Testis (tissue), 3 donors: Measurements from ENCODE around the gene SRGN. TPM values are rescaled to one million over a fixed set of nuclear protein-coding genes. Genes with fewer than 3 reads are reported as not detected.
A peak's percentile ranks its signal among the peaks of the same experiment; 100 is the strongest.

Experiments used
- DNase-seq: peaks from one replicate; pipeline ENCODE4 v3.0.0-alpha.2; 2019
- H3K27ac ChIP-seq, 2 donors: fragments of 200-600 bp; sonication (generic); one replicate each; pipeline ENCODE4 v1.5.1; 2019
- H3K27me3 ChIP-seq: fragments of 200-600 bp; sonication (generic); one replicate; pipeline ENCODE4 v1.5.1; 2019
- H3K36me3 ChIP-seq: fragments of 200-600 bp; sonication (generic); one replicate; pipeline ENCODE4 v1.5.1; 2017; ENCODE audit warnings: low read depth; ENCODE audit errors: missing control alignments
- H3K4me1 ChIP-seq: fragments of 200-600 bp; sonication (generic); one replicate; pipeline ENCODE4 v1.5.1; 2019
- H3K4me3 ChIP-seq, 2 donors: fragments of 200-600 bp; sonication (generic); one replicate each; pipeline ENCODE4 v1.5.1; 2017 to 2019
- H3K9me3 ChIP-seq: fragments of 200-600 bp; sonication (generic); one replicate; pipeline ENCODE4 v1.5.1; 2017
- CTCF ChIP-seq, 3 experiments: fragments of 450-650 bp in 2 of 3; fragments of 200-600 bp in 1 of 3; sonication (generic) in 1 of 3; IDR thresholded peaks; one replicate each; pipeline ENCODE4 v1.5.1; 2016 to 2019; ENCODE audit warnings: antibody characterized with exemption in 3 of 3, mild to moderate bottlenecking in 2 of 3, moderate library complexity in 1 of 3
- POLR2A ChIP-seq: fragments of 450-650 bp; IDR thresholded peaks from one replicate; pipeline ENCODE4 v1.6.1; 2017; ENCODE audit warnings: antibody characterized with exemption, mild to moderate bottlenecking, moderate library complexity
- WGBS, 2 donors: methylation state at CpG; one replicate each; pipeline ENCODE4 v1.1.5; 2018; 5-methylcytosine and 5-hydroxymethylcytosine counted together
- intact Hi-C: fragments of 100-400 bp; cut with DNase I; formaldehyde crosslinking; loops from one replicate; pipeline ENCODE4 v1.15.1; 2023; ENCODE audit warnings: low total_unique reads
- polyA plus RNA-seq: library from polyadenylated mRNA; stranded (reverse); fragments of 350-450 nt; fragmentation: Illumina TruSeq; extraction: RNeasy Lipid Tissue Mini Kit (QIAGEN cat#74804); gene quantifications from one replicate; pipeline ENCODE4 v1.2.3, GENCODE V29; 2014; ENCODE audit warnings: low read depth, low replicate concordance; ENCODE audit not compliant: insufficient read depth
- total RNA-seq, 2 donors: library from RNA; depleted of rRNA; stranded (reverse); fragments of >200 nt; gene quantifications; one replicate each; pipeline ENCODE4 v1.2.3, GENCODE V29; 2016

Gene SRGN
- total and polyA plus RNA-seq, 3 donors from 2014 or later: 25.7 to 61.1 (median 35.8) TPM

- WGBS, 2 donors: 88 to 90% methylated on average over 1 of the region's 1 CpG
- TF ChIP-seq CTCF (IDR thresholded peaks at IDR 0.05): no peak
Observed at GRCh38 chr10:69044546-69044945, 43.4 kb upstream of the SRGN start.

GRCh38 chr10:69045441-69046300 lies 42.2 kb upstream of the SRGN start:
- DNase-seq: peak; percentile 49
- TF ChIP-seq POLR2A (no peak), CTCF (IDR thresholded peaks at IDR 0.05) (no peak)
- no peaks in the 10 kb centered on the region for H3K36me3 ChIP-seq
- H3K27ac ChIP-seq: peak overlapping the region; percentile 84 to 85
- no peak overlapping the region for H3K4me3 ChIP-seq
- peaks cover 21% of the 10 kb centered on the region for H3K4me1 ChIP-seq
- 47 to 53% methylated on average over 6 of the region's 6 CpGs for WGBS, 2 donors
- H3K27me3 ChIP-seq: no peaks in the 10 kb centered on the region
- H3K9me3 ChIP-seq: no peaks in the 10 kb centered on the region
- intact Hi-C loops: no loop called here

More at GRCh38 chr10:69044546-69044945, 43.4 kb upstream of the SRGN start:
- no peaks in the 10 kb centered on the region for H3K27me3 ChIP-seq
- no peaks in the 10 kb centered on the region for H3K9me3 ChIP-seq
- H3K4me3 ChIP-seq: no peak overlapping the region
- no peak for DNase-seq
- intact Hi-C loops: no loop called here
- H3K36me3 ChIP-seq: no peaks in the 10 kb centered on the region
- H3K4me1 ChIP-seq: peaks cover 21% of the 10 kb centered on the region
- H3K27ac ChIP-seq: peak overlapping the region; percentile 84 to 85

GRCh38 chr10:69047111-69047832 lies 40.6 kb upstream of the SRGN start:
- Histone ChIP-seq H3K4me3 (no peak overlapping the region), H3K27ac (peak overlapping the region; percentile 41 to 84), H3K36me3 (no peaks in the 10 kb centered on the region), H3K4me1 (peaks cover 21% of the 10 kb centered on the region), H3K9me3 (no peaks in the 10 kb centered on the region), H3K27me3 (no peaks in the 10 kb centered on the region)
- 64 to 68% methylated on average over 4 of the region's 4 CpGs for WGBS, 2 donors
- intact Hi-C loops: no loop called here
- no peak for DNase-seq
- no peak for TF ChIP-seq CTCF (IDR thresholded peaks at IDR 0.05)
- TF ChIP-seq POLR2A: no peak

GRCh38 chr10:69048103-69048502 lies 39.8 kb upstream of the SRGN start:
- no peaks in the 10 kb centered on the region for H3K27me3 ChIP-seq
- no peak overlapping the region for H3K4me3 ChIP-seq
- H3K36me3 ChIP-seq: no peaks in the 10 kb centered on the region
- intact Hi-C loops: no loop called here
- H3K4me1 ChIP-seq: peaks cover 21% of the 10 kb centered on the region
- H3K27ac ChIP-seq: peak overlapping the region in 1 of 2 donors; percentile 84
- peak; percentile 45 for DNase-seq
- no peak for TF ChIP-seq POLR2A
- TF ChIP-seq CTCF (IDR thresholded peaks at IDR 0.05): no peak
- WGBS, 2 donors: 69 to 72% methylated on average over 6 to 8 of the region's 8 CpGs
- no peaks in the 10 kb centered on the region for H3K9me3 ChIP-seq
